Left hindlimb (tissue), 1 donor: Measurements from ENCODE around the gene CD300H.
A peak's percentile ranks its signal among the peaks of the same experiment; 100 is the strongest.
"Not testable (repeated sequence)": the region's sequence is repeated elsewhere in the genome, so short reads cannot be mapped to it uniquely, and the experiment has no call there.

Experiments
- DNase-seq: peaks from one replicate; pipeline ENCODE4 v3.0.0-alpha.2; 2018

Gene CD300H

GRCh38 chr17:74584292-74585060, 17.2 kb upstream of the CD300H start:
- DNase-seq, result no peak

GRCh38 chr17:74582633-74583032, 15.3 kb upstream of the CD300H start:
- DNase-seq, result no peak

GRCh38 chr17:74579900-74580299, 12.6 kb upstream of the CD300H start:
- DNase-seq, result no peak

GRCh38 chr17:74578979-74579378, 11.7 kb upstream of the CD300H start:
- no peak for DNase-seq

GRCh38 chr17:74574489-74575142, 7.3 kb upstream of the CD300H start:
- no peak for DNase-seq

GRCh38 chr17:74573635-74574034, 6.3 kb upstream of the CD300H start:
- not testable (repeated sequence) for DNase-seq

- DNase-seq, result no peak
Observed at GRCh38 chr17:74573169-74573568, 5.9 kb upstream of the CD300H start.

- no peak for DNase-seq
Observed at GRCh38 chr17:74571621-74572270, 4.4 kb upstream of the CD300H start.

- DNase-seq, result peak; percentile 51
Observed at GRCh38 chr17:74569020-74570003, 2.0 kb upstream of the CD300H start.

GRCh38 chr17:74568106-74568873, 981 bp upstream of the CD300H start:
- no peak for DNase-seq

- DNase-seq, result no peak
Observed at GRCh38 chr17:74566132-74566753, 1.1 kb downstream of the CD300H start.

- no peak for DNase-seq
Observed at GRCh38 chr17:74565126-74565525, 2.2 kb downstream of the CD300H start.

- no peak for DNase-seq
Observed at GRCh38 chr17:74563358-74563757, 4.0 kb downstream of the CD300H start.

- DNase-seq, result no peak
Observed at GRCh38 chr17:74561586-74561985, 5.7 kb downstream of the CD300H start.

- DNase-seq, result no peak
Observed at GRCh38 chr17:74558882-74559519, 8.3 kb downstream of the CD300H start.

GRCh38 chr17:74558402-74558801, 8.9 kb downstream of the CD300H start:
- not testable (repeated sequence) for DNase-seq

GRCh38 chr17:74555427-74555940, 11.8 kb downstream of the CD300H start:
- DNase-seq, result no peak

- no peak for DNase-seq
Observed at GRCh38 chr17:74554909-74555308, 12.4 kb downstream of the CD300H start.

- no peak for DNase-seq
Observed at GRCh38 chr17:74552037-74552436, 15.3 kb downstream of the CD300H start.

- DNase-seq, result no peak
Observed at GRCh38 chr17:74550602-74551001, 16.7 kb downstream of the CD300H start.

GRCh38 chr17:74549343-74549742, 18.0 kb downstream of the CD300H start:
- no peak for DNase-seq
